Measurements from ENCODE around the gene ULK1.

DNA sequence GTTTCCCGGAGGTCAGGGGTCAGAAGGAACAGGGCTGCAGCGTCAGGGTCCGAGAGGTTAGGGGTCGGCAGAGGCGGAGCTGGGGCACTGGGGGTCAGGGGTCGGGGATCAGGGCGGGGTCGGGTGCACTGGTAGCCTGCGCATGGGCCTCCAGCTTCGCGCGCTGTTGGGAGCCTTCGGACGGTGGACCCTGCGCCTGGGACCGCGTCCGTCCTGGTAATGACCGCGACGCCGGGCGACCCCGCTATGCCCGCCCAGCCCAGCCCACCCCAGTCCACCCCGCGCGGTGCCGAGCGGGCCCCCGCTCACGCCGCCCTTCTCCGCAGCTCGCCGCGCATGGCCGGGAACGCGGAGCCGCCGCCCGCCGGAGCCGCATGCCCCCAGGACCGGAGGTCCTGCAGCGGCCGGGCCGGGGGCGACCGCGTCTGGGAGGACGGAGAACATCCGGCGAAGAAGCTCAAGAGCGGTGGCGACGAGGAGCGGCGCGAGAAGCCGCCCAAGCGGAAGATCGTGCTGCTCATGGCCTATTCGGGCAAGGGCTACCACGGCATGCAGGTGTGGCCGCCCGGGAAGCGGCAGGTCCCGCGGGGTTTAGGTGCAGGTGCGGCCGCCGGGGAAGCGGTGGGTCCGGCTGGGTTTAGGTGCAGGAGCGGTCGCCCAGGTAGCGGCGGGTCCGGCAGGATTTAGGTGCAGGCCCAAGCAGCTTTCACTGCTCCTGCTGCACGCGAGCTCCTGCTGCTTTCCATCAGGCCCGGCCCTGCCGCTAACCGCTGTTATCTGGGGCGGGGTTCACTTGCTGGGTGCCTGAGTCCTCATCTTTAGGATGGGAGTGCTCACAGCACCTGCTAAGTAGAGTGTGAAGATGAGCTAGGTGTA, 35.4 kb downstream of the ULK1 start:
- TF ChIP-seq CTCF (IDR thresholded peaks at IDR 0.05; ENCODE audit: poor library complexity, severe bottlenecking) (no peak), EP300 (conservative IDR thresholded peaks at IDR 0.05; ENCODE audit: poor library complexity, severe bottlenecking) (no peak), EZH2 (IDR thresholded peaks at IDR 0.05; ENCODE audit: borderline replicate concordance, insufficient read depth, low read length, poor library complexity, severe bottlenecking) (no peak), POLR2AphosphoS5 (IDR thresholded peaks at IDR 0.05) (no peak), MXI1 (conservative IDR thresholded peaks at IDR 0.05; ENCODE audit: poor library complexity, severe bottlenecking) (no peak), TAF1 (IDR thresholded peaks at IDR 0.05; ENCODE audit: low read depth) (no peak), RAD21 (conservative IDR thresholded peaks at IDR 0.05) (no peak), SMC3 (conservative IDR thresholded peaks at IDR 0.05; ENCODE audit: poor library complexity) (no peak)
